Suppressor macrophage treated with lipopolysaccharide for 4 hours (primary cell): Measurements from ENCODE around the gene FTO.

ENCODE experiments used
- DNase-seq: peaks from one replicate; pipeline ENCODE4 v3.0.0-alpha.2; 2020

FTO gene

GRCh38 chr16:53712065-53712464, 8.1 kb downstream of the FTO start:
- DNase-seq = no peak

- no peak for DNase-seq
Measured at GRCh38 chr16:53713403-53714204, 9.6 kb downstream of the FTO start.

DNA sequence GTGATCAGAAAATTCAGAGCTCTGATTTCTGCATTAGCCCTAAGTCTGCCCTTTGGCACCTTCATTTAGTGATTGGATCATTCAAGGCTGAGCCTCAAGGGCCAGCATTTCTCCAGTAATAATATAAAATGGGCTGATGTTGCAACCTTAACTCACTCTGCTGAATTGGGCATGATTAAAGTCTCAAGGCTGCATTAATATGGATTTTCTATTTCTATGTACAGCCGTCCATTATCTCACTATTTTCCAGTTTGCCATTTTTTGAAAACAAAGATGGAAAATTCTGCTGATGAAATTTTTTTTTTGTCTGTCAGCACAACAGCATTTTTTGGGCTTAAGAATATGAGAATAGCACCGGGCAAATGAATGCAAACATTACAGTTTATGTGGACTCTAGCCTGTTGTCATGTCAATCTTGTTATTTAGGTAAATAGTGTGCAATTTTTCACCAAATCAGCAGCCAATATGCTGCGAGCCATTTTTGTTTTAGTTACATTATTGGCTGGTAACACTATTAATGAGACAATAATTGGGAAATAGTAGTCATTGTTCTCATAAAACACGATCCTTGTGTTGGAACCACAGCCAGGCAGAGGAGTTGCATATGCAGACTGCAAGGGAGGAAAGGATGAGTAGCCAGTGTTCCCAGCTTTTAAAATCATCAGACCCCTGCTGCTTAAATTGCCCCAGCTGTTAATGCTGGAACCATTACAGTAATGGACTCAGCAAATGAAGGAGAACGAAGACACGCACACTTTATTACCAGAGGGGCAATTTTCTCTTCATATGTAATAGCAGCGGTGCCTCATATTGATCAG, 10.5 kb downstream of the FTO start:
- DNase-seq = no peak

DNA sequence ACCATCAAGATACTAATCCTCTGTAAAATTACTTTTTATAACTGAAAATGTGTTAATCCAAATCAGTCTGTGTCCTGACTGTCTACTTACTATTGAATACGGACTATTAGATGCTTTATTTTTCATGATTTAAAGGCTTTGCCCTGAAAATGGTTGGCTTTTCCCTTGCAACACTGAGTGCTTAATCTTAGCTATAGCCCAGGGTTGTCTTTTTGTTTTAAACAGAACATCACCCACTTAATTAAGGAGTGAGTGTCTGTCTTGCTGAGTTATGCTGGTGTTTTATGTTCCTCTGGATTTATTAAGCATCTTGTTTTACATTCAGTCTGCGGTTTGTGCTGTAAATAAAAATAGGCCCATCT, 11.0 kb downstream of the FTO start:
- DNase-seq = no peak

DNA sequence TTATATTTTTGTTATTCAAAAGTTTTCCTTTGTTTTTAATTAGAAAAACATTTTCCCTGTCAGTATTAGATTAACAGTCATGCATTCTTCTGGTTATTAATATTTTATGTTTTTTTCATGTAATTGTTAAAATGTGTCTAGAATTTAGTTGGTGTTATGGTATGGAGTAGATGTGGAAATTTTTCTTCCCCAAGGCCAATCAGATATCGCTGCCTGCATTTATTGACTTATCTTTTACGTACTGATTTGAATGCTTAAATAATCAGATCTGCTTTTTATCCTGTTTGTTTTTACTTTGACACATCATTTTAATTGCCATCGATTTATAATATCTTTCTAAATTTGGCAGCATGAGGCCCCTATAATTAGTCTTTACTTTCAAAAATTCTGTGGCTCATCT, 13.6 kb downstream of the FTO start:
- DNase-seq = no peak

- DNase-seq = no peak
Measured at GRCh38 chr16:53721017-53721416, 17.1 kb downstream of the FTO start.

GRCh38 chr16:53726625-53727024, 22.7 kb downstream of the FTO start:
- DNase-seq = no peak

GRCh38 chr16:53730693-53731092, 26.7 kb downstream of the FTO start:
- no peak for DNase-seq

DNA sequence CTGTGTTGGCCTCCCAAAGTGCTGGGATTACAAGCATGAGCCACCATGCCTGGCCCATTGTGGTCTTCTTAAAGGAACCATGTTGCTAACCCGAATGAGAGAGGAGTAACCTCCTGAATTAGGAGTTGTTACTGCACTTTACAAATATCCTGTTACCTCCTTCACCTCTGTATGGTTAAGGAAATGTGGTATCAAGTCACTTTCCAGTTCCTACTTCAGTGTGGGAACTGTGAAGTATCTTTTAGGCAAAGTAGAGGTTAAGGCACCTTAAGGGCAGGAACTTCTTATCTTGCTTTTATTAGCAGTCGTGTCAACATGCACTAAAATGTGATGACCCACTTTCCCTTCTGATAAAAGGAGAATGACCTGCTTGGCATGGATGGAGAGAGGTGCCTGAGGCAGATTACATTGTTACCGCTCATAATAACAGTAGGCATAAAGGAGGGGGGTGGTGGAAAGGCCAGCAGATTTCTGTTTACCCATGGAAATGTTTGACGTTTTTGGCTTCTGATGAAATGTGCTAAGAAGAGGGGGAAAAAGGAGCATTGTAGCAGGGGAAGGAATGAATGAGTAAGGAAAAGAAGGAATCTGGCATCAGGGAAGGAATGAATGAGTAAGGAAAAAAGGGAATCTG, 28.5 kb downstream of the FTO start:
- DNase-seq = no peak

- DNase-seq = no peak
Measured at GRCh38 chr16:53734908-53735307, 31.0 kb downstream of the FTO start.

DNA sequence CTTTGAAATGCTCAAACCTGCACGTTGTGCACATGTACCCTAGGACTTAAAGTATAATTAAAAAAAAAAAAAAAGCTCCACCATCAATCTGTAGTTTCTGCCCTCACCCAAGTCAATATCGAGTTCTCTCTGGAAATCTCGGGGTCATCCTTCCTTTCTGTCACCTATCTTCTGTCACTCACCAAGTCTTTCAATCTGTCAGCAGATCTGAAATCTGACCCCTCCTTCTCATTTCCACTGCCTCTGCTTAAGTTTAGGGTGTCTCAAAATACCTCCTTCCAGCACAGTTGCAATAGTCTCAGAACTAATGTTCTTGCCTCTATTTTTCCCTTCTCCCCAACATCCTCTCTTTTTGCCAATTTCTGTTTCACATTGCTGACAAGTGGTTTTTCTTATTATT, 32.3 kb downstream of the FTO start:
- no peak for DNase-seq

- DNase-seq = no peak
Measured at GRCh38 chr16:53737552-53737951, 33.6 kb downstream of the FTO start.

- DNase-seq = no peak
Measured at GRCh38 chr16:53740476-53740875, 36.5 kb downstream of the FTO start.

- DNase-seq = no peak
Measured at GRCh38 chr16:53740933-53741531, 37.1 kb downstream of the FTO start.

DNA sequence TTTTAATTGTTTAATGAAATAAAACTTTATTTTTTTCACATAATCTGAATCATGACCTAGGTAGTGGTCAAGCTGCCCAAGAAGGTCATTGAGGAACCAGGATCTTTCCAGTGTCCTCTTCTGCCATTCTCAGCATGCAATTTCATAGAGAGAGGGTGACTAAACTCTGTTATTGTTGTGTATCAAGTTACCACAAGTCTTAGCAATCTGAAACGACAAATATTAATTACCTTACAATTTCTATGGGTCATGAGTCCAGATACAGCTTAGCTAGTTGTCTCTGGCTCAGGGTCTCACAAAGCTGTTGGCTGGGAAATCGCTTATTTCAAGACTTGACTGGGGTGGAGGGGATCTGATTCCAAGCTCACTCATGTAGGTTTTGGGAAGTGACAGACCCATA, 37.6 kb downstream of the FTO start:
- DNase-seq = no peak

DNA sequence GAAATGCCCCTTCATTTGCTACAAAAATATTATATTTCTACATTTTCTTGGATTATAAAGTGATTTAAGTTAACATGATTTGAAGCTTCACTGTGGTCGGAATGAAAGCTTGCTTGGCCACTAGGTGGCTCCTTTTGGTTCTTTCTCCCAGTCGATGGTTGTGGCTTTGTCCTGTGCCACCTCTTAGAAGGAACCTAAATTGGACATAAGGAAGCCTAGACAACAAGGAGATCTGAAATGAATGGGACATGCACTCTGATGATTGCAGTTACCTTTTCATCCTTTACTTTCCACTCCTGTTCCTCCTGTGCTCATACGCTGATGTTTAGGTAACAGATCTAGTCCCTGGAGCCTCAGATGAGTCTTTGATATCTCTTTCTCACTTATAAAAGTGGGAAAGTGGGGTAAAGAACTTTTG, 39.2 kb downstream of the FTO start:
- DNase-seq = peak; percentile 27

DNA sequence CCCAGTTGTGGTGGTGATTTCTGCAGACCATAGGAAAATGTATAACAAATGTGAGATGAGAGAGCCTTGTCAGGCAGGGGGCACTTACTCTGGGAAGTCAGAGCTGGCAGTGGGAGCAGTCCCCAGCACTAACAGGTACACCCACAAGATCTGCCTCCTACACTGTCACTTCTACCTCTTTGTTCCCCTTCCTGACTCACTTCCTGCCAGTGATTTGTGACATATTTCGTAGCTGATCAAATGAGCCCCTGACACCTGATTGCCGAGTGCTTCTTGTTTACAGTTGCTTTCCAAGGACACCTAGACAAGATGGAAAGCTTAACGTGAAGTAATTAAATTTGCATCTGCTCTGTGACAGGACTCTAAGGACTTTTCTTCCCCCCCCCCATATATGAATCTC, 40.5 kb downstream of the FTO start:
- no peak for DNase-seq

DNA sequence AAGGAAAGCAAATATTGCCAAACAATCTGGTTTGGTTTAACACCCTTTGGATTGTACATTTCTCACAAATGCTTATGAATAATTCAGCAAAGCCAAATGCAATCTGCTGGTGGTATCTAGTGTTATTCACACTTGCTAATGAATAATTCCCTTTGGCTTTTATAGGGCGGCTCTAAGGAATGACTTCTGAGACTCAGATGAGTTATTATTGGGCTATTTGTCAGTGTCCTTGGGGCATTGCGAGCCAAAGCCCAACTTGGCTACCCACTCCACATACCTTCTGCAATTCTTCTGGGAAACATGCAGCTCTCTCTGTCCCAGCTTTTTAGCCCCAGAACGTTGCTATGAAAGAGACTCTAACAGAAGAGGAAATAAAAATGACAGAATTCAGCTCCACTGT, 41.1 kb downstream of the FTO start:
- DNase-seq = no peak

DNA sequence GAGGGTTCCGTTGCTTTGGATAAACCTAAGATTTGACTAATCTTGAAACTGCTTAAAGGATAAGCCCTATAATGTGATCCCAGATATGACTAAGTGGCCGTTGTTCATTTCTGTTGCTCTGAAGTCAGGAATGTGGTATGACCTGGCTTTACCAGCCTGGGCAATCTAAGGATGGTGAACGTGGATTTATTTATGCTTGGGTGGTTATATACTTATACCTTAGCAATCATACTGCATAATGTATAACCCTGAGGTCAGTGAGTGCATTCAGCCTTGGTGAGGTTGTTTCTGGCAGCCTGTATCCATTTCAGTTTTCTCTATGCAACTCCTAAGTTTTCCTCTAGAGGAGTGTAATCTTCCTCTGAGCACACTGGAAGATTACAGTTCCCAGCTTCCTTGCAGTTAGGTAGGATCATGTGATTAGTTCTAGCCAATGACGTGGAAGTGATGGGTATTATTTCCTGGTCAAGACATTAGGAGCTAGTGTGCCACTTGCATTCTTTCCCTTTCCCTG, 41.9 kb downstream of the FTO start:
- no peak for DNase-seq

DNA sequence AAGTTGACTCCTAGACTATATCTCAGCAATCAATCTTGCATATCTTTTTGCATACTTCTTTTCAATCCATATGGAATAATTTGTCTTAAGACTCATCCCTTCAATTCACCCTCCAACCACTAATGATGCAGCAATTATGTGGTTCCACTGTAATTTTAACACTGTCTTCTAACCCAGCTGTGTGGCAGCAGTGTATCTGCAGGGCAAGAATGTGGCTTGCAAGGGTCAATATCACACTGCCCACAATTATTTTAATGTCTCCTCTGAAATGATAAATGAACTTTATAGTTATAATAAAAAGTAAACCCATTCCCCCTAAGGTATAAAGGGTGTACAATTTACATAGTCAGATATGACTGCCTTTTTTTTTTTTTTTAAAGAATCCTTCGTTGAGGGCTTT, 48.6 kb downstream of the FTO start:
- DNase-seq = no peak

DNA sequence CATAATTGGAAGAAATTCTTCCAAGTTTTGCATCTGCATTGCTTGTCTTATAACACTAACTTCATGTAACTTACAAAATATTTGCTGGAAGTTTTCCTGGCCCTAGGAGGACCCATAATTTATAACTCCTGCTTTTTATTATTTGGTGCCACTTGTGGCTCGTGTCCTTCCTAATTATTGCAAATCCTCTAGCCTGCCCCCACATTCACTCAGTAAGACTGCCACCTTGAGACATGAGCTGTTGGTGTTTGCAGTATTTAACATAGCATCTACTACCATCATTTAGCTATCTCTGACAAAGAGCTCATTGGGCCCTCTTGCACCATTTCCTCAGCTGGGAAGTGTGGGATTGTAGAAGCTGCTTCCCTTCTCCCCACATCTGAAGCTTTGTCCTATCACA, 49.5 kb downstream of the FTO start:
- DNase-seq = no peak

- DNase-seq = no peak
Measured at GRCh38 chr16:53755026-53755910, 51.3 kb downstream of the FTO start.
